OCI-LY7 (cell line): ENCODE results near the gene DGKG. TPM values are rescaled to one million over a fixed set of nuclear protein-coding genes. Genes with fewer than 3 reads are reported as not detected.

ENCODE experiments used
- BruUV-seq: library from RNA; stranded (reverse); fragments of 400-500 nt; replicated peaks from 2 replicates; lab custom pipeline; 2021; lab: Mats Ljungman, UMichigan
- CTCF ChIA-PET: fragments of 300-600 bp; sonication (Branson Sonifier 250); formaldehyde crosslinking; loops from one replicate; lab custom pipeline; 2022; ENCODE audit warnings: antibody characterized with exemption; ENCODE audit not compliant: unreplicated experiment; lab: Charles Lee
- POLR2A ChIA-PET: fragments of 300-600 bp; sonication (Branson Sonifier 250); formaldehyde crosslinking; loops from one replicate; lab custom pipeline; 2022; ENCODE audit warnings: antibody characterized with exemption; lab: Charles Lee
- DNase-seq: peaks from one replicate; pipeline ENCODE4 v3.0.0-alpha.2; 2015; ENCODE audit warnings: low spot score
- H2AFZ ChIP-seq: fragments of 200-600 bp; sonication (generic), shearing (Covaris generic); 2 replicates; pipeline ENCODE4 v1.6.1; 2014; ENCODE audit warnings: mild to moderate bottlenecking, antibody characterized with exemption, low read length, moderate library complexity
- H3K27ac ChIP-seq: fragments of 200-600 bp; sonication (generic); 2 replicates; pipeline ENCODE4 v1.5.1; 2014; ENCODE audit warnings: mixed run types, low read depth, mild to moderate bottlenecking, moderate library complexity, low read length, inconsistent platforms; ENCODE audit not compliant: poor library complexity, severe bottlenecking
- H3K36me3 ChIP-seq: fragments of 200-600 bp; sonication (generic); 2 replicates; pipeline ENCODE4 v1.6.1; 2014; ENCODE audit warnings: mild to moderate bottlenecking, antibody characterized with exemption, low read length, moderate library complexity, mixed read lengths; ENCODE audit not compliant: insufficient read depth
- H3K4me1 ChIP-seq: fragments of 200-600 bp; sonication (generic); 2 replicates; pipeline ENCODE4 v1.5.1; 2014; ENCODE audit warnings: mild to moderate bottlenecking, low read length; ENCODE audit not compliant: insufficient read depth, poor library complexity, severe bottlenecking
- H3K4me2 ChIP-seq: fragments of 200-600 bp; sonication (generic); 2 replicates; pipeline ENCODE4 v1.6.1; 2014; ENCODE audit warnings: mild to moderate bottlenecking, low read length
- H3K4me3 ChIP-seq: fragments of 200-600 bp; sonication (generic); 2 replicates; pipeline ENCODE4 v1.5.1; 2014; ENCODE audit warnings: mild to moderate bottlenecking, low read depth, low read length; ENCODE audit not compliant: poor library complexity, severe bottlenecking
- H3K79me2 ChIP-seq: fragments of 200-600 bp; sonication (generic); 2 replicates; pipeline ENCODE4 v1.6.1; 2016; ENCODE audit warnings: low read depth, mild to moderate bottlenecking, low read length, moderate library complexity, mixed read lengths; ENCODE audit not compliant: insufficient read depth
- H3K9me2 ChIP-seq: fragments of 200-600 bp; sonication (generic); 2 replicates; pipeline ENCODE4 v1.6.1; 2016; ENCODE audit warnings: mild to moderate bottlenecking, low read length, mixed read lengths; ENCODE audit not compliant: insufficient read depth
- H3K9me3 ChIP-seq: fragments of 200-600 bp; sonication (generic); 2 replicates; pipeline ENCODE4 v1.6.1; 2014; ENCODE audit warnings: mild to moderate bottlenecking, mixed run types, low read length, mixed read lengths
- H4K20me1 ChIP-seq: fragments of 200-600 bp; sonication (generic); 2 replicates; pipeline ENCODE4 v1.6.1; 2014; ENCODE audit warnings: mild to moderate bottlenecking, antibody characterized with exemption, low read length, moderate library complexity, mixed read lengths; ENCODE audit not compliant: insufficient read depth
- EZH2phosphoT487 ChIP-seq: fragments of 200-600 bp; sonication (generic); IDR thresholded peaks from 2 replicates; pipeline ENCODE4 v1.6.1; 2018; ENCODE audit warnings: low read depth, borderline replicate concordance, mild to moderate bottlenecking, mixed run types, antibody characterized with exemption, low read length, moderate library complexity, mixed read lengths
- intact Hi-C: fragments of 100-400 bp; cut with micrococcal nuclease; formaldehyde crosslinking; loops from one replicate; pipeline ENCODE4 v1.10.0; 2022; ENCODE audit not compliant: unreplicated experiment
- total RNA-seq, 2 experiments: library from RNA; depleted of rRNA in 1 of 2; stranded (reverse); fragments of >200 nt in 1 of 2; shearing (Covaris generic) in 1 of 2; gene quantifications; 2 replicates each; pipeline ENCODE4 v1.2.3, GENCODE V29; 2014 to 2022
- TF ChIP-seq, protein P1 (sequence below): fragments of 200-600 bp; sonication (generic); conservative IDR thresholded peaks from 2 replicates; pipeline ENCODE4 v1.5.1; 2014; ENCODE audit warnings: mild to moderate bottlenecking, antibody characterized with exemption, low read length, moderate library complexity, mixed read lengths

The DGKG gene
- total RNA-seq, 2 experiments from 2014 or later = 0.06 TPM; not detected in 1

DNA sequence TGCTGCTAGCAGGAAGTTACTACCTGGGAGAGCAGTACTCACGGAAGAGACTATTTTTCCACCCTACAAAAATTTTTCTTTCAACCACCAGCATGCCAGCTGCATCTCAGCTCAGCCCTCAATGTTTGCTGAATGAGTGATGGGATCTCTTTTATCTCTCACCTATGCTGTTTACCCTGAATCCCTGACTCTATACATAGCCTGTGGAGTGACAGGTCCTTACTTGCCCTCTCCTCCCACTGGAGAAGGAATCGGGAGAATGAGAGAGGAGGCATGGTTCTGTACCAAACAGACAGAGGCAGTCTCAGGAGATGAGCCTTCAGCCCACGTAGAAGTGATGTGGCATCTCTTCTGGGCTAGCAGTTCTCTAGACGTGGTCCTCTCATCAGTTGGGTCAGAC is 6.7 kb upstream of the DGKG start:
- Histone ChIP-seq H3K27ac (no peak overlapping the region), H4K20me1 (no peaks in the 10 kb centered on the region), H3K4me1 (no peaks in the 10 kb centered on the region), H3K79me2 (no peaks in the 10 kb centered on the region), H3K4me2 (no peak overlapping the region), H3K36me3 (no peaks in the 10 kb centered on the region), H3K4me3 (no peak overlapping the region), H3K9me3 (no peaks in the 10 kb centered on the region), H3K9me2 (no peaks in the 10 kb centered on the region), H2AFZ (no peak overlapping the region)
- ChIA-PET POLR2A (no interaction called here), CTCF (no interaction called here)
- TF ChIP-seq, protein P1, sequence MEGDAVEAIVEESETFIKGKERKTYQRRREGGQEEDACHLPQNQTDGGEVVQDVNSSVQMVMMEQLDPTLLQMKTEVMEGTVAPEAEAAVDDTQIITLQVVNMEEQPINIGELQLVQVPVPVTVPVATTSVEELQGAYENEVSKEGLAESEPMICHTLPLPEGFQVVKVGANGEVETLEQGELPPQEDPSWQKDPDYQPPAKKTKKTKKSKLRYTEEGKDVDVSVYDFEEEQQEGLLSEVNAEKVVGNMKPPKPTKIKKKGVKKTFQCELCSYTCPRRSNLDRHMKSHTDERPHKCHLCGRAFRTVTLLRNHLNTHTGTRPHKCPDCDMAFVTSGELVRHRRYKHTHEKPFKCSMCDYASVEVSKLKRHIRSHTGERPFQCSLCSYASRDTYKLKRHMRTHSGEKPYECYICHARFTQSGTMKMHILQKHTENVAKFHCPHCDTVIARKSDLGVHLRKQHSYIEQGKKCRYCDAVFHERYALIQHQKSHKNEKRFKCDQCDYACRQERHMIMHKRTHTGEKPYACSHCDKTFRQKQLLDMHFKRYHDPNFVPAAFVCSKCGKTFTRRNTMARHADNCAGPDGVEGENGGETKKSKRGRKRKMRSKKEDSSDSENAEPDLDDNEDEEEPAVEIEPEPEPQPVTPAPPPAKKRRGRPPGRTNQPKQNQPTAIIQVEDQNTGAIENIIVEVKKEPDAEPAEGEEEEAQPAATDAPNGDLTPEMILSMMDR = no peak
- no peak for TF ChIP-seq EZH2phosphoT487
- no TSS peak for BruUV-seq
- DNase-seq = no peak
- intact Hi-C loops = no loop called here

DNA sequence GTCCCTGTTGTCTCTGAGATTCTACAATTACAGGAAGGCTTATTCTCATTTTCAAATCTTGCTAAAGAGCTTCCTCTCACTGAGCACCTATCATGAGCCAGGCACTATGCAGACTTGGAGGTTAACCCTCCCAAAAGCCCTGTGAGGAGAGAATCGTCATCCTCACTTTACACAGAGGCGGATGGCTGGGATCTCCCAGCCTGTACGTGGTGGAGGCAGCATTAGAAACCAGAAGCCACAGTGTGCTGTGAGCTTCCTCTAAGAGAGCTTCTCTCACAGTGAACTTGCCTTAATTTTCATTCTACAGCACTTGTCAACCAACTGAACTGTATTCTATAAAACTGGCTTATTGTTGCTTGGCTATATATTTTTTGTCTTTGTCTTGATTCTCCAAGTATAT is 6.1 kb upstream of the DGKG start:
- no TSS peak for BruUV-seq
- ChIA-PET POLR2A (interaction anchor here (0.7 kb wide), 1 partner anchor 756 kb away, joined by 3 read pairs; no protein-coding TSS in a partner anchor), CTCF (no interaction called here)

DNA sequence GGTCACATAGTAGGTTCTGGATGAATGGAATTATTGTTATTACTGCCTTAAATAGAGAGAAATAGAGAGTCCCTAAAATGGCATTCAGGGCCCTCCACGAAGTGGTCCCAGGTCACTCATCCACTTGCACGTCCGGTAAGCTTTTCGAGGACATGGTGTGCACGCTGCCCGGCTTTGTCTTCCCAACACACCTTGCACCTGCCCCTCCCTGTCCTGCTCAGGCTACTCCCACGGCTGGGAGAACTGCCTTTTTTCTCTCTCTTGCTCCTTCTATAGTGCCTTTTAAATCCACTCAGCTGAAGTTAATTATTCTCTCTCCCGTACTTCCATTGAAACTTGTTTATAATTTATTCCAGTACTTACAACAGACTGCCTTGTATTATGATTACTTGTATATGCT is 5.6 kb upstream of the DGKG start:
- Histone ChIP-seq H3K9me3 (no peaks in the 10 kb centered on the region), H2AFZ (no peak overlapping the region), H4K20me1 (no peaks in the 10 kb centered on the region), H3K36me3 (no peaks in the 10 kb centered on the region), H3K79me2 (no peaks in the 10 kb centered on the region), H3K9me2 (no peaks in the 10 kb centered on the region), H3K27ac (no peak overlapping the region), H3K4me1 (no peaks in the 10 kb centered on the region), H3K4me2 (no peak overlapping the region), H3K4me3 (no peak overlapping the region)
- no peak for TF ChIP-seq EZH2phosphoT487
- TF ChIP-seq, protein P1 = no peak
- no TSS peak for BruUV-seq
- intact Hi-C loops = no loop called here
- ChIA-PET POLR2A (interaction anchor here (0.7 kb wide), 1 partner anchor 756 kb away, joined by 3 read pairs; no protein-coding TSS in a partner anchor), CTCF (no interaction called here)
- DNase-seq = no peak

More for the DNA sequence above, 6.1 kb upstream of the DGKG start:
- Histone ChIP-seq H3K4me3 (no peak overlapping the region), H3K9me3 (no peaks in the 10 kb centered on the region), H3K9me2 (no peaks in the 10 kb centered on the region), H4K20me1 (no peaks in the 10 kb centered on the region), H3K79me2 (no peaks in the 10 kb centered on the region), H2AFZ (no peak overlapping the region), H3K27ac (no peak overlapping the region), H3K36me3 (no peaks in the 10 kb centered on the region), H3K4me1 (no peaks in the 10 kb centered on the region), H3K4me2 (no peak overlapping the region)
- no peak for DNase-seq
- intact Hi-C loops = no loop called here
- TF ChIP-seq EZH2phosphoT487 = no peak
- TF ChIP-seq, protein P1 = no peak
